CD14-positive monocyte (primary cell): ENCODE results near the gene PRM2. TPM values are rescaled to one million over a fixed set of nuclear protein-coding genes. Genes with fewer than 3 reads are reported as not detected.

Source experiments
- DNase-seq, 3 donors: peaks; one replicate each; pipeline ENCODE4 v3.0.0-alpha.2; 2011 to 2022
- H2AFZ ChIP-seq: 2 replicates; pipeline ENCODE4 v1.6.0; 2012; ENCODE audit warnings: mild to moderate bottlenecking, low read depth, low read length, inconsistent platforms; ENCODE audit not compliant: insufficient read depth, poor library complexity, severe bottlenecking
- H3K27ac ChIP-seq, 2 donors: 1 replicate in 1 of 2; 2 replicates in 1 of 2; pipeline ENCODE4 v1.5.1; 2012 to 2013; ENCODE audit warnings: low read length in 2 of 2, control low read depth in 1 of 2, inconsistent platforms in 1 of 2, low read depth in 1 of 2, mild to moderate bottlenecking in 1 of 2
- H3K27me3 ChIP-seq, 2 donors: one replicate each; pipeline versions ENCODE4 v1.6.0 to v1.6.1; 2011 to 2013; ENCODE audit warnings: low read length in 2 of 2; ENCODE audit not compliant: control insufficient read depth in 2 of 2, insufficient read depth in 2 of 2
- H3K36me3 ChIP-seq, 2 donors: replicated peaks in 1 of 2; 1 replicate in 1 of 2; 2 replicates in 1 of 2; pipeline versions ENCODE4 v1.5.1 to v1.6.1; 2012 to 2013; ENCODE audit warnings: low read length in 2 of 2, control low read depth in 1 of 2, inconsistent platforms in 1 of 2, mild to moderate bottlenecking in 1 of 2; ENCODE audit not compliant: insufficient read depth in 2 of 2, control insufficient read depth in 1 of 2
- H3K4me1 ChIP-seq, 2 donors: 1 replicate in 1 of 2; 2 replicates in 1 of 2; pipeline versions ENCODE4 v1.5.1 to v1.6.1; 2012 to 2013; ENCODE audit warnings: low read length in 2 of 2, control low read depth in 1 of 2, inconsistent platforms in 1 of 2, mild to moderate bottlenecking in 1 of 2, moderate library complexity in 1 of 2; ENCODE audit not compliant: insufficient read depth in 2 of 2, control insufficient read depth in 1 of 2
- H3K4me2 ChIP-seq: replicated peaks from 2 replicates; pipeline ENCODE3; 2012; ENCODE audit warnings: low read length, moderate library complexity, mild to moderate bottlenecking; ENCODE audit not compliant: poor library complexity, severe bottlenecking; ENCODE audit errors: extremely low read depth
- H3K4me3 ChIP-seq, 3 experiments: fragments of 200-600 bp in 1 of 3; sonication (generic) in 1 of 3; replicated peaks in 1 of 3; 1 replicate in 2 of 3; 2 replicates in 1 of 3; pipeline ENCODE4 v1.5.1; 2011 to 2013; ENCODE audit warnings: low read length in 3 of 3, mild to moderate bottlenecking in 3 of 3, control low read depth in 2 of 3, low read depth in 2 of 3, inconsistent platforms in 1 of 3, moderate library complexity in 1 of 3
- H3K79me2 ChIP-seq: 2 replicates; pipeline ENCODE4 v1.6.0; 2012; ENCODE audit warnings: mild to moderate bottlenecking, control low read depth, inconsistent platforms, low read length, moderate library complexity; ENCODE audit not compliant: insufficient read depth
- H3K9ac ChIP-seq: 2 replicates; pipeline ENCODE4 v1.6.0; 2017; ENCODE audit warnings: low read length, mild to moderate bottlenecking; ENCODE audit not compliant: insufficient read depth, poor library complexity, severe bottlenecking
- H3K9me3 ChIP-seq, 2 donors: replicated peaks in 1 of 2; 1 replicate in 1 of 2; 2 replicates in 1 of 2; pipeline versions ENCODE4 v1.5.1 to v1.6.1; 2012 to 2013; ENCODE audit warnings: low read length in 2 of 2, control low read depth in 1 of 2; ENCODE audit not compliant: control insufficient read depth in 1 of 2, insufficient read depth in 1 of 2
- H4K20me1 ChIP-seq: 2 replicates; pipeline ENCODE4 v1.6.0; 2012; ENCODE audit warnings: mild to moderate bottlenecking, low read length, control low read depth, moderate library complexity; ENCODE audit not compliant: insufficient read depth
- H3K27ac Mint-ChIP-seq, 7 donors: one replicate each; pipeline ENCODE4 v1.8.0; 2020; ENCODE audit warnings: mild to moderate bottlenecking in 7 of 7, mixed read lengths in 7 of 7, moderate library complexity in 6 of 7, inconsistent platforms in 2 of 7
- H3K27me3 Mint-ChIP-seq, 3 donors: one replicate each; pipeline ENCODE4 v1.8.0; 2021 to 2022; ENCODE audit warnings: low read depth in 3 of 3, mild to moderate bottlenecking in 3 of 3, mixed read lengths in 3 of 3, moderate library complexity in 3 of 3, inconsistent platforms in 1 of 3
- H3K36me3 Mint-ChIP-seq, 2 donors: one replicate each; pipeline ENCODE4 v1.8.0; 2020; ENCODE audit warnings: mixed read lengths in 2 of 2, inconsistent platforms in 1 of 2, mild to moderate bottlenecking in 1 of 2
- H3K4me1 Mint-ChIP-seq: one replicate; pipeline ENCODE4 v1.8.0; 2020; ENCODE audit warnings: mild to moderate bottlenecking, mixed read lengths
- H3K4me3 Mint-ChIP-seq, 2 donors: one replicate each; pipeline ENCODE4 v1.8.0; 2020; ENCODE audit warnings: mild to moderate bottlenecking in 2 of 2, mixed read lengths in 2 of 2, moderate library complexity in 1 of 2
- H3K9me3 Mint-ChIP-seq, 7 donors: one replicate each; pipeline ENCODE4 v1.8.0; 2020 to 2022; ENCODE audit warnings: mixed read lengths in 7 of 7, mild to moderate bottlenecking in 6 of 7, moderate library complexity in 6 of 7, inconsistent platforms in 2 of 7
- CTCF ChIP-seq: fragments of 200-600 bp; IDR thresholded peaks from one replicate; pipeline ENCODE4 v1.8.0; 2022; ENCODE audit warnings: antibody characterized with exemption, mild to moderate bottlenecking
- WGBS: methylation state at CpG from one replicate; pipeline ENCODE4 v1.1.5; 2013; ENCODE audit warnings: missing lambda C conversion rate; ENCODE audit not compliant: insufficient coverage; 5-methylcytosine and 5-hydroxymethylcytosine counted together
- intact Hi-C, 2 donors: fragments of 100-400 bp; cut with micrococcal nuclease; formaldehyde crosslinking; loops; one replicate each; pipeline versions ENCODE4 v1.15.0 to v1.15.1; 2023
- polyA plus RNA-seq, 3 donors: library from polyadenylated mRNA; depleted of rRNA in 1 of 3; unstranded in 2 of 3; stranded (reverse) in 1 of 3; fragments of 300-500 nt in 2 of 3; fragments of >200 nt in 1 of 3; fragmentation: Illumina TruSeq in 2 of 3; gene quantifications; 1 replicate in 2 of 3; 2 replicates in 1 of 3; pipeline ENCODE4 v1.2.3, GENCODE V29; 2012 to 2021

Gene PRM2
- polyA plus RNA-seq, 3 donors: not detected

DNA sequence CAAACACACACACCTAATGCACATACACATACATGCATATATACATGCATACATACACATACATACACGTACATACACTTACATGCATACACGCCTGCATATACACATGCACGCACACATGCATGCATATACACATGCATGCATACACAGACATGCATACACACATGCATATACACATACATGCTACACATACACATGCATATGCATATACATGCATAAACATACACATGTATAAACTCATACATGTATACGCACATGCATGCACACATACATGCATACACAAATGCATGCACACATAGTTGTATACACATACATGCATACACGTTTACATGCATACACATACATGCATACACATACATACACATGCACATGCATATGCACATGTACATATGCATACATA is 45.4 kb upstream of the PRM2 start:
- H3K9me3 ChIP-seq: no peaks in the 10 kb centered on the region
- no peak for DNase-seq
- no peaks in the 10 kb centered on the region for H3K36me3 ChIP-seq
- no peak overlapping the region for H3K4me3 ChIP-seq
- no peak overlapping the region for H3K27ac ChIP-seq
- peaks cover 16 to 17% of the 10 kb centered on the region in 2 donors for H3K4me1 ChIP-seq
- no peaks in the 10 kb centered on the region for H4K20me1 ChIP-seq
- no peak overlapping the region for H2AFZ ChIP-seq
- H3K27me3 Mint-ChIP-seq: peaks cover 11 to 37% (median 12%) of the 10 kb centered on the region in 3 donors
- no peak overlapping the region for H3K9ac ChIP-seq
- peaks cover 0 to 6% of the 10 kb centered on the region in 2 donors for H3K36me3 Mint-ChIP-seq
- H3K4me3 Mint-ChIP-seq: no peak overlapping the region
- peaks cover 0 to 5% (median 1%) of the 10 kb centered on the region in 7 donors for H3K9me3 Mint-ChIP-seq
- H3K27ac Mint-ChIP-seq: no peak overlapping the region
- no peaks in the 10 kb centered on the region for H3K79me2 ChIP-seq
- peaks cover 17% of the 10 kb centered on the region for H3K4me1 Mint-ChIP-seq
- intact Hi-C loops: no loop called here
- H3K27me3 ChIP-seq: no peaks in the 10 kb centered on the region
- 90% methylated on average over 5 of the region's 5 CpGs for WGBS
- TF ChIP-seq CTCF: no peak
- H3K4me2 ChIP-seq: no peak overlapping the region

- no peak overlapping the region for H3K4me3 ChIP-seq
- no peak overlapping the region for H3K4me2 ChIP-seq
- Mint-ChIP-seq H3K4me1 (peaks cover 4% of the 10 kb centered on the region), H3K4me3 (no peak overlapping the region), H3K27ac (no peak overlapping the region), H3K27me3 (peaks cover 16 to 43% (median 18%) of the 10 kb centered on the region in 3 donors), H3K9me3 (peaks cover 0 to 5% (median under 1%) of the 10 kb centered on the region in 7 donors), H3K36me3 (peaks cover 0 to 2% of the 10 kb centered on the region in 2 donors)
- no peaks in the 10 kb centered on the region for H3K79me2 ChIP-seq
- no peaks in the 10 kb centered on the region for H3K36me3 ChIP-seq
- DNase-seq: no peak
- intact Hi-C loops: no loop called here
- no peak overlapping the region for H3K9ac ChIP-seq
- peaks cover 0 to 3% of the 10 kb centered on the region in 2 donors for H3K27me3 ChIP-seq
- H3K9me3 ChIP-seq: no peaks in the 10 kb centered on the region
- H2AFZ ChIP-seq: no peak overlapping the region
- H3K4me1 ChIP-seq: peaks cover 1 to 2% of the 10 kb centered on the region in 2 donors
- H3K27ac ChIP-seq: no peak overlapping the region
- TF ChIP-seq CTCF: no peak
- no peaks in the 10 kb centered on the region for H4K20me1 ChIP-seq
- WGBS: 83% methylated on average over 8 of the region's 10 CpGs
Measured at GRCh38 chr16:11320170-11320569, 43.9 kb upstream of the PRM2 start.
